ENCODE results near the gene RBM15. TPM values are rescaled to one million over a fixed set of nuclear protein-coding genes. Genes with fewer than 3 reads are reported as not detected.

The RBM15 gene
- total RNA-seq, 1 experiment from 2014 or later = 36.1 TPM

GRCh38 chr1:110361856-110362255 lies 22.7 kb downstream of the RBM15 start:
- CTCF ChIA-PET = no interaction called here
- TF ChIP-seq CTCF (IDR thresholded peaks at IDR 0.05; ENCODE audit: insufficient read depth in 1 of 2, low read depth in 1 of 2, low read length in 1 of 2, severe bottlenecking in 1 of 2, unreplicated experiment in 1 of 2) = no peak
- BruUV-seq (replicated peaks) = no TSS peak

GRCh38 chr1:110364221-110364620 lies 25.0 kb downstream of the RBM15 start:
- peaks cover 33% of the 10 kb centered on the region for H3K36me3 Mint-ChIP-seq (ENCODE audit: insufficient read depth, unreplicated experiment)
- DNase-seq = no peak
- H3K4me1 Mint-ChIP-seq (ENCODE audit: low read depth, unreplicated experiment) = no peaks in the 10 kb centered on the region
- intact Hi-C loops (cut with micrococcal nuclease; ENCODE audit: unreplicated experiment) = no loop called here
- no peaks in the 10 kb centered on the region for H3K27me3 ChIP-seq (replicated peaks; ENCODE audit: control insufficient read depth, insufficient read depth, low read length)
- no peak overlapping the region for H3K4me3 Mint-ChIP-seq (ENCODE audit: unreplicated experiment)
- H3K27me3 Mint-ChIP-seq (ENCODE audit: insufficient read depth, unreplicated experiment) = no peaks in the 10 kb centered on the region
- H3K4me1 ChIP-seq = no peaks in the 10 kb centered on the region
- BruUV-seq (replicated peaks) = no TSS peak
- TF ChIP-seq CTCF (IDR thresholded peaks at IDR 0.05; ENCODE audit: insufficient read depth in 1 of 2, low read depth in 1 of 2, low read length in 1 of 2, severe bottlenecking in 1 of 2, unreplicated experiment in 1 of 2) = no peak
- H3K36me3 ChIP-seq (ENCODE audit: control insufficient read depth, insufficient read depth, low read length) = no peaks in the 10 kb centered on the region
- H3K9me3 Mint-ChIP-seq (ENCODE audit: unreplicated experiment) = no peaks in the 10 kb centered on the region
- CTCF ChIA-PET = no interaction called here
- no peaks in the 10 kb centered on the region for H3K9me3 ChIP-seq
- POLR2A ChIA-PET = no interaction called here
- no peak overlapping the region for H3K4me3 ChIP-seq (ENCODE audit: low read depth, low read length)
- no peak overlapping the region for H3K27ac Mint-ChIP-seq (ENCODE audit: unreplicated experiment)

More at GRCh38 chr1:110361856-110362255, 22.7 kb downstream of the RBM15 start:
- no peaks in the 10 kb centered on the region for H3K9me3 ChIP-seq
- H3K36me3 ChIP-seq (ENCODE audit: control insufficient read depth, insufficient read depth, low read length) = no peaks in the 10 kb centered on the region; the same call in 1 of the 2 replicates
- H3K4me1 ChIP-seq = no peaks in the 10 kb centered on the region
- H3K27me3 Mint-ChIP-seq (ENCODE audit: insufficient read depth, unreplicated experiment) = no peaks in the 10 kb centered on the region
- no peak overlapping the region for H3K4me3 Mint-ChIP-seq (ENCODE audit: unreplicated experiment)
- H3K4me3 ChIP-seq (ENCODE audit: low read depth, low read length) = no peak overlapping the region
- no peak overlapping the region for H3K27ac Mint-ChIP-seq (ENCODE audit: unreplicated experiment)
- intact Hi-C loops (cut with micrococcal nuclease; ENCODE audit: unreplicated experiment) = no loop called here
- H3K4me1 Mint-ChIP-seq (ENCODE audit: low read depth, unreplicated experiment) = no peaks in the 10 kb centered on the region
- no peak for DNase-seq
- H3K36me3 Mint-ChIP-seq (ENCODE audit: insufficient read depth, unreplicated experiment) = peaks cover 33% of the 10 kb centered on the region
- H3K27me3 ChIP-seq (replicated peaks; ENCODE audit: control insufficient read depth, insufficient read depth, low read length) = no peaks in the 10 kb centered on the region
- POLR2A ChIA-PET = interaction anchor here (0.7 kb wide), 1 partner anchor 148 kb away, joined by 6 read pairs; no protein-coding TSS in a partner anchor
- H3K9me3 Mint-ChIP-seq (ENCODE audit: unreplicated experiment) = no peaks in the 10 kb centered on the region

- no peak for DNase-seq
- ChIA-PET CTCF (no interaction called here), POLR2A (no interaction called here)
- no peaks in the 10 kb centered on the region for H3K9me3 Mint-ChIP-seq (ENCODE audit: unreplicated experiment)
- no peak for TF ChIP-seq CTCF (IDR thresholded peaks at IDR 0.05; ENCODE audit: insufficient read depth in 1 of 2, low read depth in 1 of 2, low read length in 1 of 2, severe bottlenecking in 1 of 2, unreplicated experiment in 1 of 2)
- H3K27me3 ChIP-seq (replicated peaks; ENCODE audit: control insufficient read depth, insufficient read depth, low read length) = no peaks in the 10 kb centered on the region
- no peak overlapping the region for H3K4me3 ChIP-seq (ENCODE audit: low read depth, low read length)
- no peaks in the 10 kb centered on the region for H3K27me3 Mint-ChIP-seq (ENCODE audit: insufficient read depth, unreplicated experiment)
- H3K27ac Mint-ChIP-seq (ENCODE audit: unreplicated experiment) = no peak overlapping the region
- H3K4me3 Mint-ChIP-seq (ENCODE audit: unreplicated experiment) = no peak overlapping the region
- H3K4me1 Mint-ChIP-seq (ENCODE audit: low read depth, unreplicated experiment) = no peaks in the 10 kb centered on the region
- H3K4me1 ChIP-seq = no peaks in the 10 kb centered on the region
- intact Hi-C loops (cut with micrococcal nuclease; ENCODE audit: unreplicated experiment) = no loop called here
- no TSS peak for BruUV-seq (replicated peaks)
- H3K9me3 ChIP-seq = no peaks in the 10 kb centered on the region
- H3K36me3 ChIP-seq (ENCODE audit: control insufficient read depth, insufficient read depth, low read length) = no peaks in the 10 kb centered on the region
- H3K36me3 Mint-ChIP-seq (ENCODE audit: insufficient read depth, unreplicated experiment) = peaks cover 24% of the 10 kb centered on the region
Observed at GRCh38 chr1:110370827-110371226, 31.6 kb downstream of the RBM15 start.
